Occipital lobe (tissue), 2 donors: ENCODE measurements around the gene RBFOX1. TPM values are rescaled to one million over a fixed set of nuclear protein-coding genes. Genes with fewer than 3 reads are reported as not detected.

ENCODE experiments used
- DNase-seq: peaks from one replicate; lab custom pipeline; 2025; lab: John Stamatoyannopoulos, UW
- total RNA-seq: library from RNA; depleted of rRNA; stranded (reverse); fragments of >200 nt; gene quantifications from one replicate; pipeline ENCODE4 v1.2.3, GENCODE V29; 2014

The RBFOX1 gene
- total RNA-seq, 1 donor from 2014 or later = 78.0 TPM

- no peak for DNase-seq
Measured at GRCh38 chr16:7419441-7419840, 86.8 kb downstream of the RBFOX1 start.

- no peak for DNase-seq
Measured at GRCh38 chr16:7420079-7420478, 87.4 kb downstream of the RBFOX1 start.

GRCh38 chr16:7420843-7421242 lies 88.2 kb downstream of the RBFOX1 start:
- no peak for DNase-seq

- DNase-seq = no peak
Measured at GRCh38 chr16:7421578-7421977, 88.9 kb downstream of the RBFOX1 start.

- DNase-seq = no peak
Measured at GRCh38 chr16:7422036-7422888, 89.6 kb downstream of the RBFOX1 start.

- DNase-seq = no peak
Measured at GRCh38 chr16:7423434-7424044, 90.9 kb downstream of the RBFOX1 start.

GRCh38 chr16:7426161-7426560 lies 93.5 kb downstream of the RBFOX1 start:
- DNase-seq = no peak

GRCh38 chr16:7431723-7432122 lies 99.1 kb downstream of the RBFOX1 start:
- no peak for DNase-seq

- DNase-seq = no peak
Measured at GRCh38 chr16:7436306-7436705, 103.7 kb downstream of the RBFOX1 start.

- no peak for DNase-seq
Measured at GRCh38 chr16:7437135-7437804, 104.6 kb downstream of the RBFOX1 start.

- no peak for DNase-seq
Measured at GRCh38 chr16:7437843-7438242, 105.2 kb downstream of the RBFOX1 start.

GRCh38 chr16:7438601-7439000 lies 106.0 kb downstream of the RBFOX1 start:
- DNase-seq = no peak

GRCh38 chr16:7439518-7439917 lies 106.9 kb downstream of the RBFOX1 start:
- no peak for DNase-seq

- no peak for DNase-seq
Measured at GRCh38 chr16:7440886-7441400, 108.3 kb downstream of the RBFOX1 start.

GRCh38 chr16:7442050-7442449 lies 109.4 kb downstream of the RBFOX1 start:
- no peak for DNase-seq

GRCh38 chr16:7443142-7443541 lies 110.5 kb downstream of the RBFOX1 start:
- no peak for DNase-seq

- DNase-seq = no peak
Measured at GRCh38 chr16:7443648-7444365, 111.2 kb downstream of the RBFOX1 start.

- DNase-seq = no peak
Measured at GRCh38 chr16:7449306-7449705, 116.7 kb downstream of the RBFOX1 start.

GRCh38 chr16:7449808-7450207 lies 117.2 kb downstream of the RBFOX1 start:
- no peak for DNase-seq

GRCh38 chr16:7450440-7450839 lies 117.8 kb downstream of the RBFOX1 start:
- no peak for DNase-seq

- DNase-seq = no peak
Measured at GRCh38 chr16:7452090-7452489, 119.4 kb downstream of the RBFOX1 start.

GRCh38 chr16:7456211-7456610 lies 123.6 kb downstream of the RBFOX1 start:
- DNase-seq = no peak
